Neural cell (in vitro differentiated cells): ENCODE measurements around the gene HMCN2. TPM values are rescaled to one million over a fixed set of nuclear protein-coding genes. Genes with fewer than 3 reads are reported as not detected.

ENCODE experiments used
- H2AFZ ChIP-seq: fragments of 200-600, 300-800 bp; sonication (generic), shearing (Covaris generic); 2 replicates; pipeline ENCODE4 v1.6.0; 2014; ENCODE audit warnings: low read depth, mild to moderate bottlenecking, antibody characterized with exemption, low read length, moderate library complexity
- H3F3A ChIP-seq: fragments of 200-600 bp; shearing (Covaris generic); 2 replicates; pipeline ENCODE4 v1.6.1; 2016; ENCODE audit warnings: mild to moderate bottlenecking, moderate library complexity, mixed read lengths, antibody characterized with exemption, low read length; ENCODE audit not compliant: insufficient read depth, poor library complexity, severe bottlenecking
- H3K27ac ChIP-seq: fragments of 200-600, 300-800 bp; sonication (generic), shearing (Covaris generic); 2 replicates; pipeline ENCODE4 v1.5.1; 2014; ENCODE audit warnings: mild to moderate bottlenecking, low read length, moderate library complexity
- H3K27me3 ChIP-seq: fragments of 300-800, 200-600 bp; sonication (generic), shearing (Covaris generic); 2 replicates; pipeline ENCODE4 v1.6.0; 2014; ENCODE audit warnings: mild to moderate bottlenecking, low read depth, low read length, moderate library complexity; ENCODE audit not compliant: insufficient read depth
- H3K36me3 ChIP-seq: fragments of 300-800, 200-600 bp; sonication (generic), shearing (Covaris generic); 2 replicates; pipeline ENCODE4 v1.5.1; 2014; ENCODE audit warnings: mild to moderate bottlenecking, antibody characterized with exemption, low read length, moderate library complexity; ENCODE audit not compliant: insufficient read depth
- H3K4me2 ChIP-seq: fragments of 300-800, 200-600 bp; sonication (generic), shearing (Covaris generic); 2 replicates; pipeline ENCODE4 v1.6.0; 2014; ENCODE audit warnings: mild to moderate bottlenecking, low read length
- H3K4me3 ChIP-seq: fragments of 300-800, 200-600 bp; sonication (generic), shearing (Covaris generic); 2 replicates; pipeline ENCODE4 v1.5.1; 2014; ENCODE audit warnings: mild to moderate bottlenecking, low read length, moderate library complexity
- H3K79me2 ChIP-seq: fragments of 200-600 bp; shearing (Covaris generic); replicated peaks from 2 replicates; pipeline ENCODE4 v1.6.0; 2014; ENCODE audit warnings: mild to moderate bottlenecking, low read length, moderate library complexity; ENCODE audit not compliant: insufficient read depth
- H3K9ac ChIP-seq: fragments of 300-800, 200-600 bp; sonication (generic), shearing (Covaris generic); 2 replicates; pipeline ENCODE4 v1.6.1; 2016; ENCODE audit warnings: mild to moderate bottlenecking, low read length, mixed read lengths
- H3K9me2 ChIP-seq: fragments of 200-600 bp; shearing (Covaris generic); 2 replicates; pipeline ENCODE4 v1.6.1; 2016; ENCODE audit warnings: mild to moderate bottlenecking, low read length, mixed read lengths; ENCODE audit not compliant: insufficient read depth
- H3K9me3 ChIP-seq: fragments of 200-600, 300-800 bp; sonication (generic), shearing (Covaris generic); 2 replicates; pipeline ENCODE4 v1.6.1; 2016; ENCODE audit warnings: mild to moderate bottlenecking, mixed run types, low read length, moderate library complexity, mixed read lengths
- H4K20me1 ChIP-seq: fragments of 200-600 bp; shearing (Covaris generic); 2 replicates; pipeline ENCODE4 v1.6.1; 2016; ENCODE audit warnings: mild to moderate bottlenecking, mixed run types; ENCODE audit not compliant: insufficient read depth
- EP300 ChIP-seq: fragments of 450-650 bp; conservative IDR thresholded peaks from 2 replicates; pipeline ENCODE4 v1.6.1; 2014; ENCODE audit warnings: antibody characterized with exemption, mild to moderate bottlenecking, moderate library complexity; ENCODE audit not compliant: poor library complexity, severe bottlenecking
- EZH2 ChIP-seq: fragments of 200-600, 300-800 bp; shearing (Covaris generic), sonication (generic); IDR thresholded peaks from 2 replicates; pipeline ENCODE4 v1.6.1; 2014; ENCODE audit warnings: antibody characterized with exemption, low read length, borderline replicate concordance, mild to moderate bottlenecking; ENCODE audit not compliant: insufficient read depth, poor library complexity, severe bottlenecking
- MXI1 ChIP-seq: fragments of 450-650 bp; conservative IDR thresholded peaks from 2 replicates; pipeline ENCODE4 v1.6.1; 2014; ENCODE audit warnings: antibody characterized with exemption, mild to moderate bottlenecking; ENCODE audit not compliant: poor library complexity, severe bottlenecking
- POLR2AphosphoS5 ChIP-seq: IDR thresholded peaks from 2 replicates; pipeline ENCODE4 v1.6.1; 2012
- RAD21 ChIP-seq: fragments of 450-650 bp; conservative IDR thresholded peaks from 2 replicates; pipeline ENCODE4 v1.6.1; 2014; ENCODE audit warnings: antibody characterized with exemption, mild to moderate bottlenecking, moderate library complexity
- SMC3 ChIP-seq: fragments of 450-650 bp; conservative IDR thresholded peaks from 2 replicates; pipeline ENCODE4 v1.6.1; 2014; ENCODE audit warnings: antibody characterized with exemption, mild to moderate bottlenecking, moderate library complexity; ENCODE audit not compliant: poor library complexity
- TAF1 ChIP-seq: IDR thresholded peaks from 2 replicates; pipeline ENCODE4 v1.6.1; 2012; ENCODE audit warnings: low read depth
- polyA plus RNA-seq: library from polyadenylated mRNA; depleted of rRNA; stranded (reverse); fragments of >200 nt; gene quantifications from 2 replicates; pipeline ENCODE4 v1.2.3, GENCODE V29; 2014
- TF ChIP-seq, protein P1 (sequence below): IDR thresholded peaks from 2 replicates; pipeline ENCODE4 v1.6.1; 2012; ENCODE audit warnings: borderline replicate concordance
- TF ChIP-seq, protein P2 (sequence below): fragments of 450-650 bp; IDR thresholded peaks from 2 replicates; pipeline ENCODE4 v1.5.1; 2014; ENCODE audit warnings: antibody characterized with exemption, mild to moderate bottlenecking, moderate library complexity; ENCODE audit not compliant: poor library complexity, severe bottlenecking

The HMCN2 gene
- polyA plus RNA-seq, 1 donor from 2014 or later = 1.7 TPM

DNA sequence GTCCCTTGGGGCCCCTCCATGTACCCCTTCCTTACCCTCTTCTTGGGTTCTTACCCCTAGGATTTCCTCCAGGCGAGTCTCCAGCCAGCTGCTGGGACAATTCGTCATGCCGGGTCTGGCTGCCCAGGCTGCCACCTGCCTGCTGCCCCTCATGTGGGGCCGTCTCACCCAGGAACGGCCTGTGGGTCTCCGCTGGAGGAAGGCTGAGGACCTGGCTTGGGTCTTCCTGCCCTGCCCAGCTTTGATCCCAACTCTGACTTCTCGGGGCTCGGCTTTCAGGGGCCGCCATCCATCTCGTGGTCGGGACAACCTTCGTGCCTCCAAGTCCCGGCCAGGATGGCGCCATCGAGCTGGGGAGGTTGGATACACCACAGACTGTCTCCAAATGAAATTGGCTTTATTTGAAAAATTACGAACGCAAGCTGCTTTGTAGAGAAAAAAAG is 38.1 kb downstream of the HMCN2 start:
- peak overlapping the region; percentile 37 for H3K4me3 ChIP-seq
- H2AFZ ChIP-seq = no peak overlapping the region
- no peaks in the 10 kb centered on the region for H3F3A ChIP-seq
- H3K9me3 ChIP-seq = no peaks in the 10 kb centered on the region
- H3K9ac ChIP-seq = peak overlapping the region; percentile 2
- H3K27me3 ChIP-seq = no peaks in the 10 kb centered on the region
- H3K36me3 ChIP-seq = no peaks in the 10 kb centered on the region
- H3K27ac ChIP-seq = no peak overlapping the region
- no peak overlapping the region for H3K4me2 ChIP-seq
- TF ChIP-seq SMC3 (no peak), RAD21 (no peak), POLR2AphosphoS5 (no peak), MXI1 (no peak), EP300 (no peak), TAF1 (no peak), EZH2 (no peak)
- TF ChIP-seq, protein P1, sequence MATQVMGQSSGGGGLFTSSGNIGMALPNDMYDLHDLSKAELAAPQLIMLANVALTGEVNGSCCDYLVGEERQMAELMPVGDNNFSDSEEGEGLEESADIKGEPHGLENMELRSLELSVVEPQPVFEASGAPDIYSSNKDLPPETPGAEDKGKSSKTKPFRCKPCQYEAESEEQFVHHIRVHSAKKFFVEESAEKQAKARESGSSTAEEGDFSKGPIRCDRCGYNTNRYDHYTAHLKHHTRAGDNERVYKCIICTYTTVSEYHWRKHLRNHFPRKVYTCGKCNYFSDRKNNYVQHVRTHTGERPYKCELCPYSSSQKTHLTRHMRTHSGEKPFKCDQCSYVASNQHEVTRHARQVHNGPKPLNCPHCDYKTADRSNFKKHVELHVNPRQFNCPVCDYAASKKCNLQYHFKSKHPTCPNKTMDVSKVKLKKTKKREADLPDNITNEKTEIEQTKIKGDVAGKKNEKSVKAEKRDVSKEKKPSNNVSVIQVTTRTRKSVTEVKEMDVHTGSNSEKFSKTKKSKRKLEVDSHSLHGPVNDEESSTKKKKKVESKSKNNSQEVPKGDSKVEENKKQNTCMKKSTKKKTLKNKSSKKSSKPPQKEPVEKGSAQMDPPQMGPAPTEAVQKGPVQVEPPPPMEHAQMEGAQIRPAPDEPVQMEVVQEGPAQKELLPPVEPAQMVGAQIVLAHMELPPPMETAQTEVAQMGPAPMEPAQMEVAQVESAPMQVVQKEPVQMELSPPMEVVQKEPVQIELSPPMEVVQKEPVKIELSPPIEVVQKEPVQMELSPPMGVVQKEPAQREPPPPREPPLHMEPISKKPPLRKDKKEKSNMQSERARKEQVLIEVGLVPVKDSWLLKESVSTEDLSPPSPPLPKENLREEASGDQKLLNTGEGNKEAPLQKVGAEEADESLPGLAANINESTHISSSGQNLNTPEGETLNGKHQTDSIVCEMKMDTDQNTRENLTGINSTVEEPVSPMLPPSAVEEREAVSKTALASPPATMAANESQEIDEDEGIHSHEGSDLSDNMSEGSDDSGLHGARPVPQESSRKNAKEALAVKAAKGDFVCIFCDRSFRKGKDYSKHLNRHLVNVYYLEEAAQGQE = no peak
- TF ChIP-seq, protein P2, sequence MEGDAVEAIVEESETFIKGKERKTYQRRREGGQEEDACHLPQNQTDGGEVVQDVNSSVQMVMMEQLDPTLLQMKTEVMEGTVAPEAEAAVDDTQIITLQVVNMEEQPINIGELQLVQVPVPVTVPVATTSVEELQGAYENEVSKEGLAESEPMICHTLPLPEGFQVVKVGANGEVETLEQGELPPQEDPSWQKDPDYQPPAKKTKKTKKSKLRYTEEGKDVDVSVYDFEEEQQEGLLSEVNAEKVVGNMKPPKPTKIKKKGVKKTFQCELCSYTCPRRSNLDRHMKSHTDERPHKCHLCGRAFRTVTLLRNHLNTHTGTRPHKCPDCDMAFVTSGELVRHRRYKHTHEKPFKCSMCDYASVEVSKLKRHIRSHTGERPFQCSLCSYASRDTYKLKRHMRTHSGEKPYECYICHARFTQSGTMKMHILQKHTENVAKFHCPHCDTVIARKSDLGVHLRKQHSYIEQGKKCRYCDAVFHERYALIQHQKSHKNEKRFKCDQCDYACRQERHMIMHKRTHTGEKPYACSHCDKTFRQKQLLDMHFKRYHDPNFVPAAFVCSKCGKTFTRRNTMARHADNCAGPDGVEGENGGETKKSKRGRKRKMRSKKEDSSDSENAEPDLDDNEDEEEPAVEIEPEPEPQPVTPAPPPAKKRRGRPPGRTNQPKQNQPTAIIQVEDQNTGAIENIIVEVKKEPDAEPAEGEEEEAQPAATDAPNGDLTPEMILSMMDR = no peak
- no peaks in the 10 kb centered on the region for H3K79me2 ChIP-seq
- H4K20me1 ChIP-seq = no peaks in the 10 kb centered on the region
- no peaks in the 10 kb centered on the region for H3K9me2 ChIP-seq

DNA sequence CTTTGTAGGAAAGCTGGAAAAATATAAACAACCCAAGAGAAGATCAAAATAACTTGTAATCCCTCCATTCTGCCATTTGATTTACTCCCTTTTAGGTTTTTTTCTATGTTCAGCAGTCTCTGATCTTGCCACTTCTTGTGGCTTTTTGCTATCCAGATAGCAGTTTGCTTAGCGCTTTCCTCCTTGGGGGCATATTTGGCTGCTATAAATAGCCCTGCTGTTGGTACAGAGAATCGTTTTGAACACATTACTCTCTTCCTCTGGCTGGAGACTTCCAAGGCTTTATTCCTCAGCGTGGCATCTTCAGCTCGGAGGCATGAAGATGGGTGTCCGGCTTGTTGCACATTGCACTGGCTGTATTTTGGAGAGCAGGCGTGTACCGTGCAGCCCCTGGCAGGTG is 38.6 kb downstream of the HMCN2 start:
- Histone ChIP-seq H3K79me2 (no peaks in the 10 kb centered on the region), H3K9ac (peak overlapping the region; percentile 2), H3K27me3 (no peaks in the 10 kb centered on the region), H3K9me3 (no peaks in the 10 kb centered on the region), H3K36me3 (no peaks in the 10 kb centered on the region), H3K4me3 (peak overlapping the region; percentile 37), H3K9me2 (no peaks in the 10 kb centered on the region), H4K20me1 (no peaks in the 10 kb centered on the region), H2AFZ (no peak overlapping the region), H3F3A (no peaks in the 10 kb centered on the region), H3K4me2 (peak overlapping the region; percentile 26), H3K27ac (no peak overlapping the region)
- TF ChIP-seq EP300 (no peak), MXI1 (no peak), EZH2 (no peak), TAF1 (no peak), SMC3 (no peak)
- TF ChIP-seq, protein P1 = no peak
- TF ChIP-seq, protein P2 = no peak
